H1 (cell line): Measurements from ENCODE around the gene PRR30. TPM values are rescaled to one million over a fixed set of nuclear protein-coding genes. Genes with fewer than 3 reads are reported as not detected.

Source experiments
- ASH2L ChIP-seq: fragments of 200-600, 300-600 bp; sonication (generic); IDR thresholded peaks from one replicate; pipeline ENCODE4 v1.7.1; 2017; ENCODE audit warnings: low read length
- CHD1 ChIP-seq: IDR thresholded peaks from 2 replicates; pipeline ENCODE4 v1.6.1; 2012; ENCODE audit warnings: low read depth, low read length, improper control_type of control experiment
- CHD7 ChIP-seq: fragments of 300-600 bp; sonication (generic); IDR thresholded peaks from 2 replicates; pipeline ENCODE4 v1.7.1; 2012; ENCODE audit warnings: low read length, moderate library complexity, mild to moderate bottlenecking, inconsistent platforms; ENCODE audit not compliant: insufficient replicate concordance
- EGR1 ChIP-seq: IDR thresholded peaks from 2 replicates; pipeline ENCODE4 v1.6.1; 2011; ENCODE audit warnings: low read depth, low read length, borderline replicate concordance
- GTF2F1 ChIP-seq: IDR thresholded peaks from 2 replicates; pipeline ENCODE4 v1.6.1; 2012; ENCODE audit warnings: low read depth, low read length, improper control_type of control experiment, borderline replicate concordance
- HDAC6 ChIP-seq: IDR thresholded peaks from one replicate; pipeline ENCODE4 v1.7.1; 2012; ENCODE audit warnings: low read depth, mild to moderate bottlenecking, inconsistent platforms, low read length, moderate library complexity
- POLR2AphosphoS5 ChIP-seq: IDR thresholded peaks from 2 replicates; pipeline ENCODE4 v1.6.1; 2011; ENCODE audit warnings: low read depth, low read length
- RFX5 ChIP-seq: IDR thresholded peaks from 2 replicates; pipeline ENCODE4 v1.6.1; 2011; ENCODE audit warnings: low read depth, low read length, improper control_type of control experiment, borderline replicate concordance
- RNF2 ChIP-seq: fragments of 200-900, 300-1000 bp; sonication (generic); IDR thresholded peaks from 2 replicates; pipeline ENCODE4 v1.7.1; 2016; ENCODE audit warnings: borderline replicate concordance, low read depth, mild to moderate bottlenecking, antibody characterized with exemption, low read length; ENCODE audit not compliant: poor library complexity, severe bottlenecking; ENCODE audit errors: missing control alignments
- SIN3A ChIP-seq, 2 experiments: IDR thresholded peaks in 1 of 2; conservative IDR thresholded peaks in 1 of 2; 2 replicates each; pipeline ENCODE4 v1.6.1; 2011 to 2012; ENCODE audit warnings: low read length in 2 of 2, improper control_type of control experiment in 1 of 2, low read depth in 1 of 2, mild to moderate bottlenecking in 1 of 2
- polyA plus RNA-seq, 7 experiments: library from polyadenylated mRNA; depleted of rRNA in 3 of 7; stranded (reverse) in 5 of 7; unstranded in 2 of 7; fragments of >200 nt in 5 of 7; fragments of 200-250 nt in 2 of 7; gene quantifications; 1 replicate in 5 of 7; 2 replicates in 1 of 7; 4 replicates in 1 of 7; pipeline versions ENCODE4 v1.2.1 to v1.2.3, GENCODE V29; 2011 to 2013; ENCODE audit warnings: missing spikeins in 2 of 7, mixed read lengths in 2 of 7
- total RNA-seq: library from RNA; stranded (reverse); fragmentation: NEBNext Ultra II Directional; extraction: Animal tissue kit (Norgen Biotek cat#: 25700); gene quantifications from 2 replicates; pipeline ENCODE4 v1.2.1, GENCODE V29; 2021

Gene PRR30
- total and polyA plus RNA-seq, 2 of the 8 experiments (the other 6 are each of a cell fraction or from before 2014, with no cell fraction given) = not detected

DNA sequence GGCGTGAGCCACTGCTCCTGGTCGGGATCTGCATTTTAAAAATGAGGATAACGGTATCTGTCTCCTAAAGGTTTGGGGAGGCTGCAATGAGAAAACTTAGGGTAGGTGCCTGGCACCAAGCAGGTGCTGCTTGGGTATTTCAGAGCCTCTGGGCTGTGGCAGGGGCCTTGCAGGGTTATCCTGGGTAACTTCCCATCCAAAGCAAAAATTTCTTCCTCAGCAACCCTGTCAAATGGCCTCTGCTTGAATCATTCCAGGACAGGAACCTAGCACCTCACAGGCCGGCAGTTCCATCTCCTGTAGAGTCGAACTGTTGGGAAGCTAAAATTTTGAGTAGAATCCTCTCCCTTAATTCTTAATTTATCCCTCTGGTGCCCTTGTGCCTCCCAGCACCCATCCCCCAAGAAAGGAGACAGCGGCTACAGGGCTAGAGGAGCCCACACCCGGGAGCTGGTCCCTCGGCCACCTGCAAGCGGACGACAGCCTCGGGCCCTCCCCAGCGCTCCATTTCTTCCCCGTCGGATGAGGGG is 21.1 kb downstream of the PRR30 start (continued):
- no peak for TF ChIP-seq CHD7
- no peak for TF ChIP-seq CHD1
- no peak for TF ChIP-seq GTF2F1
- no peak for TF ChIP-seq EGR1
- no peak for TF ChIP-seq SIN3A (conservative IDR thresholded peaks at IDR 0.05 in 1 of 2, IDR thresholded peaks at IDR 0.05 in 1 of 2; ENCODE audit: low read depth in 1 of 2, low read length in 2 of 2)
- TF ChIP-seq RFX5 = no peak
- no peak for TF ChIP-seq ASH2L
- no peak for TF ChIP-seq HDAC6
- TF ChIP-seq RNF2 = no peak
- TF ChIP-seq POLR2AphosphoS5 = no peak
- TF ChIP-seq, all 59 proteins: peak for 0
